ENCODE data around the gene ORC3.
"Not testable (repeated sequence)": the region's sequence is repeated elsewhere in the genome, so short reads cannot be mapped to it uniquely, and the experiment has no call there.

ORC3 gene

DNA sequence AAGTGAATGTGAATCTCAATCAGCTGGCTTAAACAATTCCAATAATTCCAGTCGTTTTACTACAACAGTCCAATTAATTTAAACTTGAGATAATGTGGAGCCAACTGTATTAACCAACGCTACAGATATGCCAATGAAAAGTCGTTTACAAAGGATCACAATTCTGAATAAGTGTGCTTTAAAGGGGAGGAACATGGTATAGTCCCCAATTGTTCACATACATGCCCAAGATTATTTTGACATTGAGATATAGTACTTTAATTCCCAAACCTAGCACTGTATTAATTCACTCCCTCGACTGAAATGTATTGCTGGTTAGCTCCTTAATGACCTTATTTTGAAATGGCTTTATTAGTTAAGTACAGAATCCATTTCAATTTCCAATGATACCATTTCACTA lies 109.6 kb downstream of the ORC3 start:
- no peak for FAIRE-seq

DNA sequence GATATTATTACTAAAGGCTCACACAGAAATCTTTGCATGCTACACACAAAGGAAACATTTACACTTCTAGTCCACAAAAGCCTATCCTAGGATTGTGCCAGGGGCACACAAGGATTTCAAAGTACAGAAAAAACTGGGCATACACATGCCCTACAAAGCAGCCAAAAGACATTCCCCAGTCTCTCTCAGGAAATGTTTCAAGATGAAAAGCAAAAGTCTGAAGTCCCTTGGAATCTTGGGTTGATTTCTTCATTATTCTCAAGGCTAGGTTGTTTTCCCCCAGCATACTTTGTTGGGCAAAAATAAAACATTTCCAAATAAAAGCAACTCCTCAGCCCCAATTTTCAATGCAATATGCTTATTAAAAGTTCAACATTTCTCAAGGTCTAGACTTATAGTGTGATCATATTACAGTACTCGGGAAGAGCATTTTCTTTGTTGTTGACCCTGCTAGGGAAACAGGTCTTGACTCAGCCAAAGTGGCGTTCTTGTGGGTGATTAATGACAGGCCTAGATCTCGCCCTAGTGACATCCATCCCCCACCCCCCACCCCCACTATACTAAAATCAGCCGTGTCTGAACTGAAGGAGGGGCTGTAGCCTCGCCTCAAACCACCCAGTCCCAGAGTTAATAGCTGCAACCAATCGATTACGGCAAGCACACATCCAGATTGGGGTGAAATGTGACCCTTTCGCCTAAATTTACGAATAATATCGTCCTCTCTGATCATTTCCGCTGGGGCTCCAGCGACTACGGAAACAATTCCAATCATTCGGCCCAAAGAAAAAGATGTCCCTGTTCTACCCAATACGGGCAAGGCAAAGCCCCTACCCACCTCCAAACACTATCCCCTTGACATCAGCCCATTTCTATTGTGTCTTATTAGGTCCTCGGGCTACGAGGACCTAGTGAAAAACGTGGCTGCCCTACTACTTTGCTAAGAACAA lies 110.7 kb downstream of the ORC3 start:
- FAIRE-seq: no peak

DNA sequence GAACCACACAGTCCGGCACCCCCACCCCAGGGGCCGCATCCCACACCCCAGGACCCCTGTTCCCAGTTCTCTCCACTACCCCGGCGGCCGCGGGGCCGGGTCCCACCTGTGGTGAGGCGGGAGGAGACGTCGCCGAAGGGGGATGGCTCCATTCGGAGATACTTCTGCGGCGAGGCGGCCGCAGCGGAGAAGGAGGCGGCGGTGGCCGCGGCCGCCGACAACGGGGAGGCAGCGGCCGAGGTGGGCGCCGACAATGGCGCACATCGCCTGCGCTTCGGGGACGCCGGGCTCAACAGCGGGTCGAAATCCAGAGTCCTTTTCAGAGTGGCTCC lies 111.4 kb downstream of the ORC3 start:
- no peak for FAIRE-seq

DNA sequence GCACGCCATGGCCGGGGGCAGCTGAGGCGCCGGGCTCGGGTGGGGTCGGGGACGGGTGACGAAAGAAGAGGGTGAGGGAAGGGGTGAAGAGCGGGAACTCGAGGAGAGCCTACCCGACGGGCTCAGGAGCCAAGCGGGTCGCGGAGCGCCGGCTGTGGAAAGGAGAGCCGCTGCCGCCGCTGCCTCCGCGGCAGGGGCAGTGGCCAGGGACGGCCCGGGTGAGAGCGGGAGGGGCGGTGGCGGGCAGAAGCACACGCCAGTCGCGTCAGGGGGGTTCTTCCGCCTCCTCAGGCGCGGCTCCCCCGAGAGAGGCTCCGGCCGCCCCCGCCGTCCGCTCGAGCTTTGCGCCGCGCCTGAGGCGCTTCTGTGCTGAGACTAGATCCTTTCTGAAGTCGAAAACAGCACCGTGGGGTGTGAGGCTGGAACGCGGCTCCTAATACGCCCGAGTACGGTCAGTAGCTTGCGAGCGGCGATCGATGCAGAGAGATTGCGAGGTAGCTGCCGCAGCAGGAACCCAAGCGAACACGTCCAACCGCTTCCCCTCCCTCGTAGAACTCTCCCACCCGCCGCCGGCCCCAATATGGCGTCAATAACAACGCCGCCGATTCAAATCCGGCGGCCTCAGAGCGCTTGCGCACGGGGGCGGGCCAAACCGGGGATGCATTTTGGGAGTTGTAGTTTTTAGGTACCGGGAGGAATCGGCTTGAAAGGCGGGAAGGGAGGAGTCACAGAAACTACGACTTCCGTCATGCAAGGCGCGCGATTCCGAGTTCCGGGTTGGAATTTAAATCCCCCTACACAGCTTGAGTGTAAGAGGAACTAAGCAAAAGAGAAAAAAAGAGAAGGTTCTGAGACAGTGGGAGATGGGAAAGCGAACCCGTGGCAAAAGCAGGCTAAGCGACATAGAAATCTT lies 112.0 kb downstream of the ORC3 start, which contains the start of gene AKIRIN2:
TSS of gene AKIRIN2 (minus strand) at position 558 of the 913 bp plus-strand sequence. CDS start at position 9, 549 bp downstream.
- FAIRE-seq: peak; percentile 97

DNA sequence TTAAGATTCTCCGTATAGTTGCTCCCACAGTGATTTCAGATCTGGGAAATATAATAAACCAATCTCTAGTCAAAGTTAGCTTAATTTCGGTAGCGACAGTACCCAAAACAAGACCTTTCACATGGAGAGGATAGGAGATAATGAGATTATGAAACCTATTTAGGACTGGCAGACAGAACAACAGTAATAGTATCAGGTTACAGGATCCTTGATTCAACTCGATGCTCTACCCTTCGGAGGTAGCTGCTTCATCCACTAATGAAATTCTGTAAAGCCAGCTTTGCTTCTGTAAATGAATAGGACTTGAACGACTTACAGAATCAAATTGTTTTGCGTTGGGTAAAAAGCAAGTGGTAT lies 112.6 kb downstream of the ORC3 start:
- FAIRE-seq: no peak

DNA sequence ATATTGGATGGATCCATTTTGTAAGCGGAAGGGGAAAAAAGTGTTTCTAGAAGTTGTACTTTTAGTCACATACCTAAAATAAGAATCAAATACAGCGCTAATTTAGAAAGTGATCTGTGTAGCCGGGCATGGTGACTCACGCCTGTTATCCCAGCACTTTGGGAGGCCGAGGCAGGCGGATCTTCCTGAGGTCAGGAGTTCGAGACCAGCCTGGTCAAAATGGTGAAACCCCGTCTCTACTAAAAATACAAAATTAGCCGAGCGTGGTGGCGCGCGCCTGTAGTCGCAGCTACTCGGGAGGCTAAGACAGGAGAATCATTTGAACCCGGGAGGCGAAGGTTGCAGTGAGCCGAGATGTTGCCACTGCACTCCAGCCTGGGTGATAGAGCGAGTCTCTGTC lies 113.1 kb downstream of the ORC3 start:
- FAIRE-seq: not testable (repeated sequence)

DNA sequence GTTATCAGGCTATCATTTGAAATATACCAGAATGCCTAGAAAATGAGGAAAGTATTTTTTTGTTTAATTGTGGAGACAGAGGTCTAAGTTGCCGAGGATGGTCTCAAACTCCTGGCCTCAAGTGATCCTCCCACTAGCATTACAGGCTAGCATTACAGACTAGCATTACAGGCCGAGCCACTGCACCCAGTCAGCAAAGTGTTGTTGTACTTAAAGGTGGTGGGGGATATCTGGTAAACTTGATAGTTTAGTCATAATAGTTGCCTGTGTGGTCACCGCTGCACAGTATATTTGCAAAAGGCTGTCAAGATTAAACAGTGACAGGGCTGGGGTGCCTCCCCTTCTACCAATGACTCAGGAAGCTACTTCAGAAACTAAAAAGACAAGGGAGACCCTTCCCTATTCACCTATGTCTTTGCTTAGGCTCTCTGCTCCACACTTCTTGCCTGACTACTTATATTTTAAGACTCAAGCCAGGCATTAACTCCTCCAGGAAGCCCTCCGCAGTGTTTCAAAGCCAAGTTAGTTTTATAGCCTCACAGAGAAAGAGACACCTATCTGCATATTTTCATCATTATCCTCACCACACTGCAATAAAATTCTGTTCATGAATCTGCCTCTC lies 115.2 kb downstream of the ORC3 start:
- no peak for FAIRE-seq

DNA sequence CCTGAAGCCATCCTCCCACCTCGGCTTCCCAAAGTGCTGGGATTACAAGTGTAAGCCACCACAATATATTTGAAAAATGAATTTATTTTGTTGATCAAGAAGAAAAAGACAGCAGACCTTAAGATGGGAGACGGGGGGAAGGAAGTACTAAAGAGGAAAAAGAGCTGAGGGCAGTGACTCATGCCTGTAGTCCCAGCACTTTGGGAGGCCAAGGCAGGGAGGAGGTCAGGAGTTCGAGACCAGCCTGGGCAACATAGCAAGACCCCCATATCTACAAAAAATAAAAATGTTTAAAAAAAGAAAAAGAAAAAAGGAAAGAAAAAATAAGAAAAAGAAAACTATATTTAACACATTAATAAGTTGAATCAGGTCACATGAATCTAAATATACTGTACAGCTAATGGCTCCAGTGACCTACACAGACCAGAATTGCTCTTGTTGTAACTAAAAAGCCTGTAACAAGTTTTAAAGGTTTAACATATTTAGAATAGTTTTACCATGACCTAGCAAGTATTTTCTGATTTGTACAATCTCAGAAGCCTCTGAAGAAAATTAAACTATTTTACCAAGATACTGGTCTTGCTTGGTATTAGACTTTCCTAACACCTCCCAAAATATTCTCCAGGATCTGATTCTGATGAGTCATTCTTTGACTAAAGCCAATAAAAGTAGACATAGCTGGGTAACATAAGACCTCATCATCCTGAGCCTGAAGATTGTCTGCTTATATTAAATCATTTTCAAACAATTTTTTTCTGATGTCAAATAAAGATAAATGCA lies 116.4 kb downstream of the ORC3 start:
- no peak for FAIRE-seq

DNA sequence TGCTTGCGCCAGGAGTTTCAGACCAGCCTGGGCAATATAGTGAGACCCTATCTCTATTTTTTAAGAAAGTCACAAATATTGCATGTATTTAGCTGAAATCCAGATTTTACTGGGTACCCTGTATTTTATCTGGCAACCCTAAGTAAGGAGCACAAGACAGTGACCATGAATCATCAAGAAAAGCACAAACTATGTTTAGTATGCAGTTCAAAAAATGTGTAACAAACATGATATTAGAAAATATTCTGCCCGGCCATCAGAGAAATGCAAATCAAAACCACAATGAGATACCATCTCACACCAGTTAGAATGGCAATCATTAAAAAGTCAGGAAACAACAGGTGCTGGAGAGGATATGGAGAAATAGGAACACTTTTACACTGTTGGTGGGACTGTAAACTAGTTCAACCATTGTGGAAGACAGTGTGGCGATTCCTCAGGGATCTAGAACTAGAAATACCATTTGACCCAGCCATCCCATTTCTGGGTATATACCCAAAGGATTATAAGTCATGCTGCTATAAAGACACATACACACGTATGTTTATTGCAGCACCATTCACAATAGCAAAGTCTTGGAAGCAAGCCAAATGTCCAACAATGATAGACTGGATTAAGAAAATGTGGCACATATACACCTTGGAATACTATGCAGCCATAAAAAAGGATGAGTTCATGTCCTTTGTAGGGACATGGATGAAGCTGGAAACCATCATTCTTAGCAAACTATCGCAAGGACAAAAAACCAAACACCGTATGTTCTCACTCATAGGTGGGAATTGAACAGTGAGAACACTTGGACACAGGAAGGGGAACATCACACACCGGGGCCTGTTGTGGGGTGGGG lies 118.9 kb downstream of the ORC3 start:
- FAIRE-seq: not testable (repeated sequence)

DNA sequence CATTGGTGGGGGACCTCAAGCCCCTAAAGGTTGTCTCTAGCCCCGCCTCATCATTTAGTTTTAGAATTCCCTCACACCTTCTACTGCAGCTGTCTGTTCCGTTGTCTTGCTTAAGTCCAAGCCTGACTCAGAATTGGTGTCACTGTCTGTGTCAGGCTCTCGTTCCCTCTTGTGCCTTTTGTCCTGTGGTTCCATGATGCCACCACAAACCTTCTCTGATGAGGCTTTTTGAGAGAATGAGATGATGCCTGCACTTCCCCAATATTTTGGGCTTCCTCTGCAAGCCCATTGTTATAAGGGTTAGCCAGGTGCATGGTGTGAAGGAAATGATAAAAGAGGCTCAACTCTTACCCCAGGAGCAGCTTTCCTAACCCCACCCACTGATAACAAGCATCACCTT lies 120.2 kb downstream of the ORC3 start:
- no peak for FAIRE-seq

DNA sequence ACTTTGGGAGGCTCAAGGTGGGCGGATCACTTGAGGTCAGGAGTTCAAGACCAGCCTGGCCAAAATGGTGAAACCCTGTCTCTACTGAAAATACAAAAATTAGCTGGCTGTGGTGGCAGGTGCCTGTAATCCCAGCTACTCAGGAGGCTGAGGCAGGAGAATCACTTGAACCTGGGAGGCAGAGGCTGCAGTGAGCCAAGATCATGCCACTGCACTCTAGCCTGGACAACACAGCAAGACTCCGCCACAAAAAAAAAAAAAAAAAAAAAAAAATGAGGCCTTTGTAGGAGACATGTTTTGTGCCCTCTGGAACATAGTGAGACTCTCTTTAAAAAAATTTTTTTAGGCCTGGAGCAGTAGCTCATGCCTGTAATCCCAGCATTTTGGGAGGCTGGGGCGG lies 122.8 kb downstream of the ORC3 start:
- not testable (repeated sequence) for FAIRE-seq

DNA sequence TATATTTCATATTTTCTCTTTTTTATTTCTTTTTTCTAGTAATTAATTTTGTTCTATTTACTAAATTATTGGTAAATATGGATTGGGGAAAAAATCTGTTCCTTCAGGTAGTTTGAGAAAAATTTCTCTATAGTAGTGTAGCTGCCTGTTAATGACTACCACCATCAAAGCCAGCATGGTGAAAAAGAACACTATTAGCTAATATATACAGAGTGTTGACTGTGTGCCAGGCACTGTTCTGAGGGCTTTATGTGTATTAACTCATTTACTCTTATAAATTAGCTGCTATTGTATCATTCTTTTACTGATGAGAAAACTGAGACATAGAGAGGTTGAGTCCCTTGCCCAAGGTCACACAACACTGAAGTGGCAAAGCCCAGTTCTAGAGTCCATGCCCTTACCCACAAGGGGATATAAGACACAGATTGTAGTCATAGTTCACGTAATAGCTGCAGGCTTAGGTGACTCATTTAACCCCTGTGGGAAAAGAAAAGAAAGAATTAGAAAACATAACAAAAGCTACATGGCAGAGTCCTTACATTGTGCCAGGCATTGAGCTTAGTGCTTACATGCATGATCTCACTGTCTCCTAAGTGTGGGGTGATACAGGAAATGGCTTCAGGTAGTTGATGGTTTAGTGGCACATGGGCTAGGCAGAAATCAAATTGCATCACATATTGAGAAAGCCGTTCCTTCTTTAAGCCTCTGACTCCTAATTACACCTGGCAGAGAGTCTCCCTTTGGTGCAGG lies 124.3 kb downstream of the ORC3 start:
- no peak for FAIRE-seq

Data from endometrium (tissue), 2 donors.